Activated T-helper 2 cell treated with anti-CD3 and anti-CD28 coated beads, Interferon-gamma antibody, Interleukin-2, Interleukin-4, amounts not matched to agents 10 μg/mL and 5 μg/mL and 100 μg/mL, durations not matched to agents 14 hours and 24 hours and 36 hours (primary cell): ENCODE measurements around the gene RPL15. TPM values are rescaled to one million over a fixed set of nuclear protein-coding genes. Genes with fewer than 3 reads are reported as not detected.
"Not testable (repeated sequence)": the region's sequence is repeated elsewhere in the genome, so short reads cannot be mapped to it uniquely, and the experiment has no call there.

Experiments
- DNase-seq: peaks from one replicate; pipeline ENCODE4 v3.0.0; 2021; ENCODE audit warnings: low spot score
- H3K27ac Mint-ChIP-seq: one replicate; pipeline ENCODE4 v1.8.0; 2021; ENCODE audit warnings: mixed read lengths
- H3K27me3 Mint-ChIP-seq: one replicate; pipeline ENCODE4 v1.8.0; 2021; ENCODE audit warnings: low read depth, mixed read lengths
- H3K36me3 Mint-ChIP-seq: one replicate; pipeline ENCODE4 v1.8.0; 2021; ENCODE audit warnings: low read depth, mixed read lengths
- H3K4me1 Mint-ChIP-seq: one replicate; pipeline ENCODE4 v1.8.0; 2021; ENCODE audit warnings: low read depth, mixed read lengths
- H3K4me3 Mint-ChIP-seq: one replicate; pipeline ENCODE4 v1.8.0; 2021; ENCODE audit warnings: low read depth, mild to moderate bottlenecking, moderate library complexity, mixed read lengths
- H3K9me3 Mint-ChIP-seq: one replicate; pipeline ENCODE4 v1.8.0; 2021; ENCODE audit warnings: mixed read lengths
- intact Hi-C: fragments of 100-400 bp; cut with micrococcal nuclease; formaldehyde crosslinking; loops from one replicate; pipeline ENCODE4 v1.15.1; 2023
- total RNA-seq: library from RNA; stranded (reverse); gene quantifications from 2 replicates; pipeline ENCODE4 v1.2.3, GENCODE V29; 2022

RPL15 gene
- total RNA-seq, 1 donor from 2014 or later: 1,859 TPM

DNA sequence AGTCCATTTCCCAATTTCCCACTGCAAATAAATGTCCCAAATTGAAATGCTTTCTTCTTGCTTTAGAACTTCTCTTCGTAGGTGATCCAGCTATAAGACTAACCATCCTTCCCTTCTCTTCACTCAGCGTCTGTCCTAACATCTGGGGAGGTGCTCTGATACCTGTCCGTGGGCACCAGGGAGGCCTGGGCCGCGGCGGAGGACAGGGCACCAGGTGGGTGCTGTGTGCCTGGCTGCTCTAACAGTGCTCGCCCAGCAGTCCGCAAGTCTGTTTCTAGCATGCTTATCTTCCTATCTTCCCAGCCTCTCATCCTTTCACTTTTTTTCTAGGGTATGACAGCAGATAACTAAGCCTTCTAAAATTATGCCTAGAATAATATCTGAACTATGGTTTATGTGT, 37.4 kb upstream of the RPL15 start:
- peaks cover 8% of the 10 kb centered on the region for H3K36me3 Mint-ChIP-seq

GRCh38 chr3:23880703-23881339, 36.1 kb upstream of the RPL15 start:
- no peak overlapping the region for H3K4me3 Mint-ChIP-seq
- intact Hi-C loops: no loop called here
- no peak for DNase-seq
- peaks cover 8% of the 10 kb centered on the region for H3K36me3 Mint-ChIP-seq
- peaks cover 5% of the 10 kb centered on the region for H3K4me1 Mint-ChIP-seq
- H3K27ac Mint-ChIP-seq: no peak overlapping the region
- no peaks in the 10 kb centered on the region for H3K27me3 Mint-ChIP-seq
- H3K9me3 Mint-ChIP-seq: no peaks in the 10 kb centered on the region

More for the DNA sequence above, 37.4 kb upstream of the RPL15 start:
- H3K27ac Mint-ChIP-seq: no peak overlapping the region
- H3K4me1 Mint-ChIP-seq: peaks cover 5% of the 10 kb centered on the region
- H3K27me3 Mint-ChIP-seq: no peaks in the 10 kb centered on the region
- H3K4me3 Mint-ChIP-seq: no peak overlapping the region
- DNase-seq: no peak
- intact Hi-C loops: no loop called here
- H3K9me3 Mint-ChIP-seq: no peaks in the 10 kb centered on the region

GRCh38 chr3:23881993-23882392, 34.9 kb upstream of the RPL15 start:
- H3K4me1 Mint-ChIP-seq, H3K9me3 Mint-ChIP-seq, intact Hi-C loops, H3K36me3 Mint-ChIP-seq, H3K27me3 Mint-ChIP-seq, H3K4me3 Mint-ChIP-seq, H3K27ac Mint-ChIP-seq, DNase-seq: not testable (repeated sequence)

GRCh38 chr3:23882487-23882918, 34.4 kb upstream of the RPL15 start:
- Mint-ChIP-seq H3K27ac (no peak overlapping the region), H3K4me1 (peaks cover 5% of the 10 kb centered on the region), H3K4me3 (no peak overlapping the region), H3K36me3 (peaks cover 8% of the 10 kb centered on the region), H3K9me3 (no peaks in the 10 kb centered on the region), H3K27me3 (no peaks in the 10 kb centered on the region)
- DNase-seq: no peak
- intact Hi-C loops: no loop called here

DNA sequence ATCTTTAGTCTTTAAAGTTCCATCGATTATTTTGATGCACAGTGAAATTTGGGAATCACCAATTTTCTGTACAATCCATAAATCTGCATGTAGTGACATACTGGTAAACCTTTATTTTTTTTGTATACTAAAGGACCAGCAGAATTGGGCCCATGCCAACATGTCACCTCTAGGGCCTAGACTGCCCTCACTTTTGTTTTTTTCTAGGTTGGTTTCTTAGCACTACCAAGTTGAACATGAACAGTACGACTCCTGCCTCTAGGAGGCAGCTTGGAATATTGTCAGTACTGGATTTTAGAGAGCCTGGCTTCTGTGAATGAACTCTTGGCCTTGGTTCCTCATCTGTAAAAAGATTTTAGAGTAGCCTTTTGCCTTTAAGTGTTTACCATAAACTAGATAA, 32.5 kb upstream of the RPL15 start:
- intact Hi-C loops: no loop called here
- Mint-ChIP-seq H3K27me3 (no peaks in the 10 kb centered on the region), H3K4me3 (no peak overlapping the region)

DNA sequence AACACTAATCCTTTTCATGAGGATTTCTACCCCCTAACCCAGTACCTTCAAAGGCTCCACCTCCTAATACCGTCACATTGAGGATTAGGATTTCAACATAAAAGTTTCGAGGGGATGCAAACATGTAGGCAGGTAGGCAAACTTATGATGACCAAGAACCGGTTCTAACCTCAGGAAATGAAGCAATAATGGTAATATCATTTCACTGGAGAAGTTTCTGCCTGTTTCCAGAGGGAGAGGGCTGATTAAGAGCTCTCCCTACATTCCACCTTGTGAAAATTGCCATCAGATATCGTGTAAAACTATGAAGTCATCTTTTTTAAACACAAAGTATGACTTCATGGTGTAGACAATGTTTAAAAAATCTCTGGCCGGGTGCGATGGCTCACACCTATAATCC, 31.7 kb upstream of the RPL15 start:
- H3K4me1 Mint-ChIP-seq: peaks cover 5% of the 10 kb centered on the region
- H3K9me3 Mint-ChIP-seq: no peaks in the 10 kb centered on the region
- no peak overlapping the region for H3K27ac Mint-ChIP-seq
- no peak for DNase-seq
- H3K36me3 Mint-ChIP-seq: peaks cover 10% of the 10 kb centered on the region
- H3K4me3 Mint-ChIP-seq: no peak overlapping the region
- H3K27me3 Mint-ChIP-seq: no peaks in the 10 kb centered on the region
- intact Hi-C loops: loop anchor here (5.0 kb wide), 2 partner anchors 112 to 352 kb away; no protein-coding TSS in a partner anchor

More for the DNA sequence above, 32.5 kb upstream of the RPL15 start:
- Mint-ChIP-seq H3K4me1 (peaks cover 5% of the 10 kb centered on the region), H3K36me3 (peaks cover 8% of the 10 kb centered on the region), H3K27ac (no peak overlapping the region), H3K9me3 (no peaks in the 10 kb centered on the region)
- DNase-seq: no peak

DNA sequence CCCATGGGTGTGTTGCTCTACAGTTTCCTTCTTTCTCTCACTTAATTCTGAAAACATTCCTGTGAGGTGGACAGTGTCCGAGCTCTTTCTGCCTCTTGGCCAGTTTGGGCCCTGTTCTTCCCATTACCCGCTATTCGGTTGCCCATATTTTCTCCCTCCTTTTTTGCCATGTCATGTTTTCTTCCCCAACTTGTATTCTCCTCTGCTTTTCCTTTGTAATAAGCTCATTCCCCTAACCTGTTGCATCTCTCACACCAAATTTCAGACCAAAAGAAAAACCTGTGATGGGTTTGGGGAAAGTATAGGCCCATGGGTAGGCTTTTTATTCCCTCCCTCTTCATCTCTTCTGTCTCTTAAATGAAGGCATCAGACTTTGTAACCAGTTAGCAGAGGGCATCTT, 30.6 kb upstream of the RPL15 start:
- no peak overlapping the region for H3K4me3 Mint-ChIP-seq
- H3K36me3 Mint-ChIP-seq: peaks cover 11% of the 10 kb centered on the region
- DNase-seq: no peak
- intact Hi-C loops: loop anchor here (5.0 kb wide), 2 partner anchors 111 to 351 kb away; no protein-coding TSS in a partner anchor
- H3K4me1 Mint-ChIP-seq: peaks cover 4% of the 10 kb centered on the region
- H3K27ac Mint-ChIP-seq: no peak overlapping the region
- H3K27me3 Mint-ChIP-seq: no peaks in the 10 kb centered on the region
- no peaks in the 10 kb centered on the region for H3K9me3 Mint-ChIP-seq

- Mint-ChIP-seq H3K27ac (no peak overlapping the region), H3K27me3 (no peaks in the 10 kb centered on the region)
These were observed 28.2 kb upstream of the RPL15 start for GRCh38 chr3:23888617-23889228.

GRCh38 chr3:23889386-23889785, 27.5 kb upstream of the RPL15 start:
- H3K27me3 Mint-ChIP-seq: no peaks in the 10 kb centered on the region
- peaks cover 7% of the 10 kb centered on the region for H3K36me3 Mint-ChIP-seq
- no peak overlapping the region for H3K4me3 Mint-ChIP-seq
- DNase-seq: no peak
- intact Hi-C loops: loop anchor here (5.0 kb wide), 2 partner anchors 108 to 348 kb away; no protein-coding TSS in a partner anchor
- H3K27ac Mint-ChIP-seq: no peak overlapping the region
- no peaks in the 10 kb centered on the region for H3K9me3 Mint-ChIP-seq
- H3K4me1 Mint-ChIP-seq: no peaks in the 10 kb centered on the region

More at GRCh38 chr3:23888617-23889228, 28.2 kb upstream of the RPL15 start:
- no peaks in the 10 kb centered on the region for H3K9me3 Mint-ChIP-seq
- no peak overlapping the region for H3K4me3 Mint-ChIP-seq
- peaks cover 7% of the 10 kb centered on the region for H3K36me3 Mint-ChIP-seq
- no peaks in the 10 kb centered on the region for H3K4me1 Mint-ChIP-seq
- intact Hi-C loops: loop anchor here (5.0 kb wide), 2 partner anchors 109 to 349 kb away; no protein-coding TSS in a partner anchor
- DNase-seq: no peak

GRCh38 chr3:23889950-23890349, 27.0 kb upstream of the RPL15 start:
- no peak for DNase-seq
- H3K36me3 Mint-ChIP-seq: peaks cover 7% of the 10 kb centered on the region
- intact Hi-C loops: loop anchor here (5.0 kb wide), 2 partner anchors 107 to 347 kb away; no protein-coding TSS in a partner anchor
- H3K9me3 Mint-ChIP-seq: no peaks in the 10 kb centered on the region
- H3K4me1 Mint-ChIP-seq: no peaks in the 10 kb centered on the region
- no peak overlapping the region for H3K4me3 Mint-ChIP-seq
- no peak overlapping the region for H3K27ac Mint-ChIP-seq
- no peaks in the 10 kb centered on the region for H3K27me3 Mint-ChIP-seq

GRCh38 chr3:23894254-23895061, 22.5 kb upstream of the RPL15 start:
- no peaks in the 10 kb centered on the region for H3K27me3 Mint-ChIP-seq
- no peak overlapping the region for H3K27ac Mint-ChIP-seq
- intact Hi-C loops: no loop called here
- no peaks in the 10 kb centered on the region for H3K9me3 Mint-ChIP-seq
- peaks cover 17% of the 10 kb centered on the region for H3K36me3 Mint-ChIP-seq
- no peak for DNase-seq
- H3K4me3 Mint-ChIP-seq: no peak overlapping the region
- no peaks in the 10 kb centered on the region for H3K4me1 Mint-ChIP-seq

- H3K9me3 Mint-ChIP-seq: no peaks in the 10 kb centered on the region
- H3K27me3 Mint-ChIP-seq: no peaks in the 10 kb centered on the region
- H3K36me3 Mint-ChIP-seq: peaks cover 17% of the 10 kb centered on the region
- H3K4me3 Mint-ChIP-seq: no peak overlapping the region
- no peak overlapping the region for H3K27ac Mint-ChIP-seq
- no peaks in the 10 kb centered on the region for H3K4me1 Mint-ChIP-seq
- intact Hi-C loops: no loop called here
- DNase-seq: no peak
These were observed 21.8 kb upstream of the RPL15 start for GRCh38 chr3:23895181-23895580.

- no peaks in the 10 kb centered on the region for H3K4me1 Mint-ChIP-seq
- H3K27ac Mint-ChIP-seq: no peak overlapping the region
- no peak for DNase-seq
- H3K4me3 Mint-ChIP-seq: no peak overlapping the region
- H3K9me3 Mint-ChIP-seq: no peaks in the 10 kb centered on the region
- H3K36me3 Mint-ChIP-seq: peaks cover 13% of the 10 kb centered on the region
- H3K27me3 Mint-ChIP-seq: no peaks in the 10 kb centered on the region
- intact Hi-C loops: no loop called here
These were observed 16.2 kb upstream of the RPL15 start for GRCh38 chr3:23900744-23901143.
